Activated T-helper 1 cell treated with anti-CD3 and anti-CD28 coated beads, Interleukin-12 subunit alpha, Interleukin-12 subunit beta, Interleukin-2, Interleukin-4 antibody, amounts not matched to agents 30 ng/mL and 10 ng/mL and 1 ng/mL, durations not matched to agents 14 hours and 24 hours and 36 hours (primary cell): ENCODE measurements around the gene CNTRL. TPM values are rescaled to one million over a fixed set of nuclear protein-coding genes. Genes with fewer than 3 reads are reported as not detected.
A peak's percentile ranks its signal among the peaks of the same experiment; 100 is the strongest.
"Not testable (repeated sequence)": the region's sequence is repeated elsewhere in the genome, so short reads cannot be mapped to it uniquely, and the experiment has no call there.

Experiments
- DNase-seq: peaks from one replicate; pipeline ENCODE4 v3.0.0; 2021; ENCODE audit warnings: low spot score
- H3K27ac Mint-ChIP-seq: one replicate; pipeline ENCODE4 v1.8.0; 2021; ENCODE audit warnings: mild to moderate bottlenecking, mixed read lengths
- H3K27me3 Mint-ChIP-seq: one replicate; pipeline ENCODE4 v1.8.0; 2022; ENCODE audit warnings: mild to moderate bottlenecking, moderate library complexity, mixed read lengths; ENCODE audit not compliant: insufficient read depth
- H3K36me3 Mint-ChIP-seq: one replicate; pipeline ENCODE4 v1.8.0; 2021; ENCODE audit warnings: low read depth, mixed read lengths
- H3K4me1 Mint-ChIP-seq: one replicate; pipeline ENCODE4 v1.8.0; 2021; ENCODE audit warnings: low read depth, mixed read lengths
- H3K4me3 Mint-ChIP-seq: one replicate; pipeline ENCODE4 v1.8.0; 2021; ENCODE audit warnings: mild to moderate bottlenecking, moderate library complexity, mixed read lengths
- H3K9me3 Mint-ChIP-seq: one replicate; pipeline ENCODE4 v1.8.0; 2021; ENCODE audit warnings: mixed read lengths
- intact Hi-C: fragments of 100-400 bp; cut with micrococcal nuclease; formaldehyde crosslinking; loops from one replicate; pipeline ENCODE4 v1.15.1; 2024
- total RNA-seq: library from RNA; stranded (reverse); gene quantifications from 2 replicates; pipeline ENCODE4 v1.2.3, GENCODE V29; 2022

The CNTRL gene, protein sequence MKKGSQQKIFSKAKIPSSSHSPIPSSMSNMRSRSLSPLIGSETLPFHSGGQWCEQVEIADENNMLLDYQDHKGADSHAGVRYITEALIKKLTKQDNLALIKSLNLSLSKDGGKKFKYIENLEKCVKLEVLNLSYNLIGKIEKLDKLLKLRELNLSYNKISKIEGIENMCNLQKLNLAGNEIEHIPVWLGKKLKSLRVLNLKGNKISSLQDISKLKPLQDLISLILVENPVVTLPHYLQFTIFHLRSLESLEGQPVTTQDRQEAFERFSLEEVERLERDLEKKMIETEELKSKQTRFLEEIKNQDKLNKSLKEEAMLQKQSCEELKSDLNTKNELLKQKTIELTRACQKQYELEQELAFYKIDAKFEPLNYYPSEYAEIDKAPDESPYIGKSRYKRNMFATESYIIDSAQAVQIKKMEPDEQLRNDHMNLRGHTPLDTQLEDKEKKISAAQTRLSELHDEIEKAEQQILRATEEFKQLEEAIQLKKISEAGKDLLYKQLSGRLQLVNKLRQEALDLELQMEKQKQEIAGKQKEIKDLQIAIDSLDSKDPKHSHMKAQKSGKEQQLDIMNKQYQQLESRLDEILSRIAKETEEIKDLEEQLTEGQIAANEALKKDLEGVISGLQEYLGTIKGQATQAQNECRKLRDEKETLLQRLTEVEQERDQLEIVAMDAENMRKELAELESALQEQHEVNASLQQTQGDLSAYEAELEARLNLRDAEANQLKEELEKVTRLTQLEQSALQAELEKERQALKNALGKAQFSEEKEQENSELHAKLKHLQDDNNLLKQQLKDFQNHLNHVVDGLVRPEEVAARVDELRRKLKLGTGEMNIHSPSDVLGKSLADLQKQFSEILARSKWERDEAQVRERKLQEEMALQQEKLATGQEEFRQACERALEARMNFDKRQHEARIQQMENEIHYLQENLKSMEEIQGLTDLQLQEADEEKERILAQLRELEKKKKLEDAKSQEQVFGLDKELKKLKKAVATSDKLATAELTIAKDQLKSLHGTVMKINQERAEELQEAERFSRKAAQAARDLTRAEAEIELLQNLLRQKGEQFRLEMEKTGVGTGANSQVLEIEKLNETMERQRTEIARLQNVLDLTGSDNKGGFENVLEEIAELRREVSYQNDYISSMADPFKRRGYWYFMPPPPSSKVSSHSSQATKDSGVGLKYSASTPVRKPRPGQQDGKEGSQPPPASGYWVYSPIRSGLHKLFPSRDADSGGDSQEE (N-terminal part only)
- total RNA-seq: 69.9 and 74.2 TPM in 2 replicates

- H3K27ac Mint-ChIP-seq: peak within 1 kb of the TSS; percentile 91
- H3K4me1 Mint-ChIP-seq: peaks cover 57% of the 10 kb centered on the region
- intact Hi-C loops: loop anchor here (1.0 to 2.0 kb wide), 8 partner anchors 47 to 281 kb away; partner anchors contain the start of genes FBXW2, PHF19, PSMD5 and RAB14
- H3K9me3 Mint-ChIP-seq: peaks cover 4% of the 10 kb centered on the region
- H3K4me3 Mint-ChIP-seq: peak within 1 kb of the TSS; percentile 100
- peaks cover 6% of the 10 kb centered on the region for H3K36me3 Mint-ChIP-seq
- H3K27me3 Mint-ChIP-seq: no peaks in the 10 kb centered on the region
- peak; percentile 90 for DNase-seq
Measured at GRCh38 chr9:121074370-121075250, at the start of gene CNTRL. TSS of gene CNTRL (plus strand) at chr9:121074955. CDS start at chr9:121088327, 13,372 bp downstream.

GRCh38 chr9:121026260-121026691, 48.5 kb upstream of the CNTRL start:
- H3K9me3 Mint-ChIP-seq: no peaks in the 10 kb centered on the region
- intact Hi-C loops: no loop called here
- H3K27ac Mint-ChIP-seq: no peak overlapping the region
- H3K4me1 Mint-ChIP-seq: no peaks in the 10 kb centered on the region
- no peak overlapping the region for H3K4me3 Mint-ChIP-seq
- no peaks in the 10 kb centered on the region for H3K36me3 Mint-ChIP-seq
- H3K27me3 Mint-ChIP-seq: peaks cover 9% of the 10 kb centered on the region
- no peak for DNase-seq

DNA sequence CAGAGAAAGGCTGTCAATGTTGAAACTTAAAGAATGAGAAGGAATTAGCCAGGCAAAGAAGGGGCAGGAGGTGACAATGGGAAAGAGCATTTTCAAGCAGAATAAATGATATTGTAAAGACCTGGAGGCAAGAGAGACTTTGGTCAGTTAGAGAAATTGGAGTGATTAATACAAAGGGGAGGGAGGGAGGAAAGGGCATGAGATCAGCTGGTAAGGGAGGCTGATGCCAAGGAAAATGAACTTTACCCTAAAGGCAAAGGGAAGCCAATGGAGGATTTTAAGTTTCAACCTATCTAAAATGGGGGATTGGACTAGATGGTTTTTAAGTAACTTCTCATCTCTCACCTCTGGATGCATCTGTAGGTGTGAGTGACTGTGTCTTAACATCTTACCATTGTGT, 48.0 kb upstream of the CNTRL start:
- peaks cover 9% of the 10 kb centered on the region for H3K27me3 Mint-ChIP-seq
- no peaks in the 10 kb centered on the region for H3K4me1 Mint-ChIP-seq
- H3K27ac Mint-ChIP-seq: no peak overlapping the region
- no peaks in the 10 kb centered on the region for H3K9me3 Mint-ChIP-seq
- DNase-seq: no peak
- intact Hi-C loops: no loop called here
- no peak overlapping the region for H3K4me3 Mint-ChIP-seq
- no peaks in the 10 kb centered on the region for H3K36me3 Mint-ChIP-seq

DNA sequence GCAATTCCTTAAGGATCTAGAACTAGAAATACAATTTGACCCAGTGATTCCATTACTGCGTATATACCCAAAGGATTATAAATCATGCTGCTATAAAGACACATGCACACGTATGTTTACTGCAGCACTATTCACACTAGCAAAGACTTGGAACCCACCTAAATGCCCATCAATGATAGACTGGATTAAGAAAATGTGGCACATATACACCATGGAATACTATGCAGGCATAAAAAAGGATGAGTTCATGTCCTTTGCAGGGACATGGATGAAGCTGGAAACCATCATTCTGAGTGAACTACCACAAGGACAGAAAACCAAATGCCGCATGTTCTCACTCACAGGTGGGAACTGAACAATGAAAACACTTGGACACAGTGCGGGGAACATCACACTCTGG, 46.5 kb upstream of the CNTRL start:
- H3K4me1 Mint-ChIP-seq, DNase-seq, H3K27ac Mint-ChIP-seq, H3K36me3 Mint-ChIP-seq, H3K4me3 Mint-ChIP-seq, H3K9me3 Mint-ChIP-seq, H3K27me3 Mint-ChIP-seq, intact Hi-C loops: not testable (repeated sequence)

GRCh38 chr9:121029469-121029868, 45.3 kb upstream of the CNTRL start:
- no peaks in the 10 kb centered on the region for H3K9me3 Mint-ChIP-seq
- H3K4me3 Mint-ChIP-seq: no peak overlapping the region
- peaks cover 6% of the 10 kb centered on the region for H3K27me3 Mint-ChIP-seq
- no peaks in the 10 kb centered on the region for H3K4me1 Mint-ChIP-seq
- no peak overlapping the region for H3K27ac Mint-ChIP-seq
- intact Hi-C loops: no loop called here
- DNase-seq: no peak
- H3K36me3 Mint-ChIP-seq: no peaks in the 10 kb centered on the region

- peaks cover 5% of the 10 kb centered on the region for H3K27me3 Mint-ChIP-seq
Measured at GRCh38 chr9:121034529-121034928, 40.2 kb upstream of the CNTRL start.

DNA sequence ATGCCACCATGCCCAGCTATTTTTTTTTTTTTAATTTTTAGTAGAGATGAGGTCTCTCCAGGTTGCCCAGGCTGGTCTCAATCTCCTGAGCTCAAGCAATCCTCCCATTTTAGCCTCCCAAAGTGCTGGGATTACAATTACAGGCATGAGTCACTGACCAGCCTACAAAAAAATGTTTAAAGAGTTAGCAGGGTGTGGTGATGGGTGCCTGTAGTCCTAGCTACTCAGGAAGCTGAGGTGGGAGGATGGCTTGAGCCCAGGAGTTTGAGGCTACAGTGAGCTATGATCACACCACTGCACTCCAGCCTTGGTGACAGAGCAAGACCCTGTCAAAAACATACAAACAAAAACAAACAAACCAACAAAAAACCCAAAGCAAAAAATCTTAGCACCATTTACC, 39.0 kb upstream of the CNTRL start:
- H3K36me3 Mint-ChIP-seq, H3K27ac Mint-ChIP-seq, H3K9me3 Mint-ChIP-seq, intact Hi-C loops, H3K27me3 Mint-ChIP-seq, H3K4me3 Mint-ChIP-seq, DNase-seq, H3K4me1 Mint-ChIP-seq: not testable (repeated sequence)

More at GRCh38 chr9:121034529-121034928, 40.2 kb upstream of the CNTRL start:
- Mint-ChIP-seq H3K4me3 (no peak overlapping the region), H3K4me1 (no peaks in the 10 kb centered on the region), H3K36me3 (no peaks in the 10 kb centered on the region), H3K9me3 (no peaks in the 10 kb centered on the region), H3K27ac (no peak overlapping the region)
- DNase-seq: no peak
- intact Hi-C loops: no loop called here

- Mint-ChIP-seq H3K27ac (no peak overlapping the region), H3K36me3 (no peaks in the 10 kb centered on the region), H3K27me3 (peaks cover 4% of the 10 kb centered on the region), H3K4me1 (no peaks in the 10 kb centered on the region), H3K9me3 (no peaks in the 10 kb centered on the region), H3K4me3 (no peak overlapping the region)
- no peak for DNase-seq
- intact Hi-C loops: no loop called here
Measured at GRCh38 chr9:121038362-121038761, 36.4 kb upstream of the CNTRL start.

DNA sequence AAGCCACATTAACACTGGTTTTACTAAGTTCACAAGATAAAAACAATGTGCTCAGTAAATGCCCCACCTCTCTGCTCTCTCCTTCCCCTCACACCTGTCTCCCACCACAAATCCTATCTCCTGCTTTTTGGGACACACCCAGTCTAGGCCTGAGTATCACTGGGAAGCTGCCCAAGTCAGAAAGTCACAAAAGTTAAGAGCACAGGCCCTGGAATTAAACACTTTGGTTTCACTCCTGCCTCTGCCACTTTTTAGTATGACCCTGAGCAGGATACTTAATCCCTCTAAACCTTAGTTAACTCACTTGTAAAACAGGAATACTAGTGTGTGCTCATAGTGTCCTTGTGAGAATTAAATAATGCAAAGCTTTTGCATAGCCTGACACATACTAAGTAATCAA, 36.0 kb upstream of the CNTRL start:
- Mint-ChIP-seq H3K27ac (no peak overlapping the region), H3K36me3 (no peaks in the 10 kb centered on the region), H3K4me1 (no peaks in the 10 kb centered on the region), H3K27me3 (peaks cover 5% of the 10 kb centered on the region), H3K9me3 (no peaks in the 10 kb centered on the region), H3K4me3 (no peak overlapping the region)
- intact Hi-C loops: no loop called here
- no peak for DNase-seq

DNA sequence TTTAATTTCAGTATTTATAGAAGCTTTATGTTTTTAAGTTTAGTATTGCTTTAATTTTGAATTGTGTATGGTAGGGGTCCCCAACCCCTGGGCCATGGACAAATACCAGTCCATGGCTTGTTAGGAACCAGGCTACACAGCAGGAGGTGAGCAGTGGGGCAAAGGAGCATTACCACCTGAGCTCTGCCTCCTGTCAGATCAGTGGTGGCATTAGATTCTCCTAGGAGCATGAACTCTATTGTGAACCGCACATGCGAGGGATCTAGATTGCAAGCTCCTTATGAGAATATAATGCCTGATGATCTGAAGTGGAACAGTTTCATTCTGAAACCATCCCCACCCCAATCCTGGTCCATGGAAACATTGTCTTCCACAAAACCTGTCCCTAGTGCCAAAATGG, 26.6 kb upstream of the CNTRL start:
- DNase-seq: no peak
- H3K27me3 Mint-ChIP-seq: peaks cover 11% of the 10 kb centered on the region
- H3K4me1 Mint-ChIP-seq: no peaks in the 10 kb centered on the region
- no peaks in the 10 kb centered on the region for H3K36me3 Mint-ChIP-seq
- H3K4me3 Mint-ChIP-seq: no peak overlapping the region
- intact Hi-C loops: no loop called here
- no peak overlapping the region for H3K27ac Mint-ChIP-seq
- H3K9me3 Mint-ChIP-seq: no peaks in the 10 kb centered on the region

DNA sequence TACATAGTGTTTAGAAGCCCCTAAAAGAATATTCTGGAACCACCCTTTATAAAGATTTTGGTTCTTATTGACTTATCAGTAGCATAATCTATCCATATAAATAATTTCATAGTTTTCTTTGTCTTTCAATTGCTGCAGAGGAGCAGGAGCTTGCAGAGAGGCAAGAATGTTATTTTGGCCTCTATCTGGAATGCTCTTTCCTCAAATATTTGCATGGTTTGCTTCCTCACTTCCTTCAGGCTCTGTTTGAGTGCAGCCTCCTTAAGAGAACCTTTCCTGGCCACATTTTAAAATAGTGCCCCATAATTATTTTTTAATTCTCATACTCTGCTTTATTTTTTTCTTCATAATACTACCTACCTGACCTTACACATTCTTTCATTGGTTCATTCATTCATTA, 26.1 kb upstream of the CNTRL start:
- H3K4me1 Mint-ChIP-seq: no peaks in the 10 kb centered on the region
- H3K27ac Mint-ChIP-seq: no peak overlapping the region
- no peak overlapping the region for H3K4me3 Mint-ChIP-seq
- no peak for DNase-seq
- intact Hi-C loops: no loop called here
- no peaks in the 10 kb centered on the region for H3K9me3 Mint-ChIP-seq
- peaks cover 12% of the 10 kb centered on the region for H3K27me3 Mint-ChIP-seq
- H3K36me3 Mint-ChIP-seq: no peaks in the 10 kb centered on the region
